Measurements from ENCODE around the gene LTA4H. TPM values are rescaled to one million over a fixed set of nuclear protein-coding genes. Genes with fewer than 3 reads are reported as not detected.

Gene LTA4H
- polyA plus RNA-seq, 1 donor (not counting 4 experiments of a cell fraction or from before 2014, with no cell fraction given) = 183 TPM

GRCh38 chr12:95997276-95997675 is 38.1 kb downstream of the LTA4H start:
- H3K4me1 ChIP-seq (ENCODE audit: control insufficient read depth, extremely low read depth, insufficient read depth, low read length) = no peaks in the 10 kb centered on the region
- no peak overlapping the region for H3K9ac ChIP-seq (ENCODE audit: control insufficient read depth, extremely low read depth, insufficient read depth, low read length)
- no peak for FAIRE-seq
- no peaks in the 10 kb centered on the region for H3K9me1 ChIP-seq (ENCODE audit: control insufficient read depth, extremely low read depth, insufficient read depth, low read length)
- DNase-seq (ENCODE audit: low read depth, low spot score) = no peak
- no peak overlapping the region for H3K27ac ChIP-seq (ENCODE audit: control insufficient read depth, insufficient read depth, low read length)
- no peak overlapping the region for H3K4me3 ChIP-seq (ENCODE audit: control insufficient read depth in 2 of 3, extremely low read depth in 1 of 3, insufficient read depth in 2 of 3, low read depth in 1 of 3, low read length in 3 of 3)
- H3K9me3 ChIP-seq (ENCODE audit: control insufficient read depth, low read depth, low read length) = no peaks in the 10 kb centered on the region
- dilution Hi-C loops (cut with MboI; ENCODE audit: extremely low pct_ligation_motif_present, low sequenced_read_pairs) = no loop called here
- H3K4me2 ChIP-seq (ENCODE audit: control insufficient read depth, extremely low read depth, insufficient read depth, low read depth, low read length) = no peak overlapping the region
- H2AFZ ChIP-seq (ENCODE audit: control insufficient read depth, low read length) = no peak overlapping the region
- TF ChIP-seq CTCF (optimal IDR thresholded peaks at IDR 0.05 in 1 of 3, IDR thresholded peaks at IDR 0.05 in 1 of 3, conservative IDR thresholded peaks at IDR 0.05 in 1 of 3; ENCODE audit: extremely low read depth in 1 of 3, insufficient read depth in 2 of 3, low read length in 3 of 3) = no peak
- no peak for TF ChIP-seq EZH2 (IDR thresholded peaks at IDR 0.05; ENCODE audit: low read length)
- peaks cover 3% of the 10 kb centered on the region for H4K20me1 ChIP-seq (ENCODE audit: control insufficient read depth, extremely low read depth, insufficient read depth, low read length)
- H3K27me3 ChIP-seq (ENCODE audit: control insufficient read depth, extremely low read depth, insufficient read depth, low read length) = no peaks in the 10 kb centered on the region
- H3K36me3 ChIP-seq (ENCODE audit: control insufficient read depth in 2 of 2, extremely low read depth in 1 of 2, insufficient read depth in 2 of 2, low read length in 2 of 2) = peaks cover 0 to 6% of the 10 kb centered on the region in 2 experiments
- no peaks in the 10 kb centered on the region for H3K79me2 ChIP-seq (ENCODE audit: control insufficient read depth, insufficient read depth, low read length)

- no peak for DNase-seq (ENCODE audit: low read depth, low spot score)
- Histone ChIP-seq H3K9me1 (ENCODE audit: control insufficient read depth, extremely low read depth, insufficient read depth, low read length) (no peaks in the 10 kb centered on the region), H4K20me1 (ENCODE audit: control insufficient read depth, extremely low read depth, insufficient read depth, low read length) (peaks cover 1% of the 10 kb centered on the region), H3K79me2 (ENCODE audit: control insufficient read depth, insufficient read depth, low read length) (no peaks in the 10 kb centered on the region), H3K9ac (ENCODE audit: control insufficient read depth, extremely low read depth, insufficient read depth, low read length) (no peak within 1 kb of the TSS), H2AFZ (ENCODE audit: control insufficient read depth, low read length) (no peak within 1 kb of the TSS), H3K27ac (ENCODE audit: control insufficient read depth, insufficient read depth, low read length) (no peak within 1 kb of the TSS), H3K4me1 (ENCODE audit: control insufficient read depth, extremely low read depth, insufficient read depth, low read length) (no peaks in the 10 kb centered on the region), H3K4me3 (ENCODE audit: control insufficient read depth in 2 of 3, extremely low read depth in 1 of 3, insufficient read depth in 2 of 3, low read depth in 1 of 3, low read length in 3 of 3) (no peak within 1 kb of the TSS), H3K27me3 (ENCODE audit: control insufficient read depth, extremely low read depth, insufficient read depth, low read length) (no peaks in the 10 kb centered on the region), H3K4me2 (ENCODE audit: control insufficient read depth, extremely low read depth, insufficient read depth, low read depth, low read length) (no peak within 1 kb of the TSS), H3K9me3 (ENCODE audit: control insufficient read depth, low read depth, low read length) (no peaks in the 10 kb centered on the region), H3K36me3 (ENCODE audit: control insufficient read depth in 2 of 2, extremely low read depth in 1 of 2, insufficient read depth in 2 of 2, low read length in 2 of 2) (peaks cover 0 to 6% of the 10 kb centered on the region in 2 experiments)
- dilution Hi-C loops (cut with MboI; ENCODE audit: extremely low pct_ligation_motif_present, low sequenced_read_pairs) = no loop called here
- no peak for FAIRE-seq
- no peak for TF ChIP-seq CTCF (optimal IDR thresholded peaks at IDR 0.05 in 1 of 3, IDR thresholded peaks at IDR 0.05 in 1 of 3, conservative IDR thresholded peaks at IDR 0.05 in 1 of 3; ENCODE audit: extremely low read depth in 1 of 3, insufficient read depth in 2 of 3, low read length in 3 of 3)
- TF ChIP-seq EZH2 (IDR thresholded peaks at IDR 0.05; ENCODE audit: low read length) = no peak
Observed at GRCh38 chr12:95996034-95996658, 39.2 kb downstream of the LTA4H start, which contains the start of gene HAL. Gene HAL, minus strand, starts transcription at chr12:95996344. Its CDS starts 434 bp downstream, at chr12:95995910.
